Uterus (tissue), 2 donors: ENCODE data around the gene GPATCH4.

Experiments used
- POLR2A ChIP-seq, 2 donors: fragments of 450-650 bp; IDR thresholded peaks; one replicate each; pipeline ENCODE4 v1.6.1; 2016; ENCODE audit warnings: antibody characterized with exemption in 2 of 2, mild to moderate bottlenecking in 1 of 2, moderate library complexity in 1 of 2
- TF ChIP-seq, protein P1 (sequence below), 4 experiments: fragments of 200-600 bp in 2 of 4; fragments of 450-650 bp in 2 of 4; sonication (generic) in 2 of 4; IDR thresholded peaks; one replicate each; pipeline ENCODE4 v1.5.1; 2016 to 2019; ENCODE audit warnings: antibody characterized with exemption in 4 of 4, mild to moderate bottlenecking in 2 of 4, moderate library complexity in 1 of 4

DNA sequence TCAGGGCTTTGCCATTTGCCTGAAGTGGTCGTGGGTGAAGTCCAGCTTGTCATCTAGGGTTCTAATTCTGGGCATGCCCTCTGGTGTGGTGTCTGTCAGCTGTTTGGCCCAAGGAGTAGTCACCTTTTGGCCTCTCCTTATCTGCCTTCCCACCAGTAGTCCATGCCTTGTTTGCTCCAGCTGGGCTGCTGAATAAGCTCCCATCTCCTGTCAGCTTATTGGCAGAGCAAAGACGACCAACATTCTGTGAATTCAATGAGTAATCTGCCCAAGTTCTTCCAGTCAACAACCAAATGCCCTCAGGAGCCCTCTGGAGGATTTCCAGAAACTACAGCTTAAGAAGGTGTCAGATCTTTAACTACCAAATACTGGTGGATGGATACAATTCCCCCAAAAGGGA is 47.7 kb upstream of the GPATCH4 start:
- no peak for TF ChIP-seq POLR2A (IDR thresholded peaks at IDR 0.05)
- TF ChIP-seq, protein P1, sequence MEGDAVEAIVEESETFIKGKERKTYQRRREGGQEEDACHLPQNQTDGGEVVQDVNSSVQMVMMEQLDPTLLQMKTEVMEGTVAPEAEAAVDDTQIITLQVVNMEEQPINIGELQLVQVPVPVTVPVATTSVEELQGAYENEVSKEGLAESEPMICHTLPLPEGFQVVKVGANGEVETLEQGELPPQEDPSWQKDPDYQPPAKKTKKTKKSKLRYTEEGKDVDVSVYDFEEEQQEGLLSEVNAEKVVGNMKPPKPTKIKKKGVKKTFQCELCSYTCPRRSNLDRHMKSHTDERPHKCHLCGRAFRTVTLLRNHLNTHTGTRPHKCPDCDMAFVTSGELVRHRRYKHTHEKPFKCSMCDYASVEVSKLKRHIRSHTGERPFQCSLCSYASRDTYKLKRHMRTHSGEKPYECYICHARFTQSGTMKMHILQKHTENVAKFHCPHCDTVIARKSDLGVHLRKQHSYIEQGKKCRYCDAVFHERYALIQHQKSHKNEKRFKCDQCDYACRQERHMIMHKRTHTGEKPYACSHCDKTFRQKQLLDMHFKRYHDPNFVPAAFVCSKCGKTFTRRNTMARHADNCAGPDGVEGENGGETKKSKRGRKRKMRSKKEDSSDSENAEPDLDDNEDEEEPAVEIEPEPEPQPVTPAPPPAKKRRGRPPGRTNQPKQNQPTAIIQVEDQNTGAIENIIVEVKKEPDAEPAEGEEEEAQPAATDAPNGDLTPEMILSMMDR (IDR thresholded peaks at IDR 0.05): no peak
